Testis (tissue), 3 donors: ENCODE data around the gene SSH3. TPM values are rescaled to one million over a fixed set of nuclear protein-coding genes. Genes with fewer than 3 reads are reported as not detected.

ENCODE experiments used
- DNase-seq: peaks from one replicate; pipeline ENCODE4 v3.0.0-alpha.2; 2019
- H3K27ac ChIP-seq, 2 donors: fragments of 200-600 bp; sonication (generic); one replicate each; pipeline ENCODE4 v1.5.1; 2019
- H3K27me3 ChIP-seq: fragments of 200-600 bp; sonication (generic); one replicate; pipeline ENCODE4 v1.5.1; 2019
- H3K36me3 ChIP-seq: fragments of 200-600 bp; sonication (generic); one replicate; pipeline ENCODE4 v1.5.1; 2017; ENCODE audit warnings: low read depth; ENCODE audit errors: missing control alignments
- H3K4me1 ChIP-seq: fragments of 200-600 bp; sonication (generic); one replicate; pipeline ENCODE4 v1.5.1; 2019
- H3K4me3 ChIP-seq, 2 donors: fragments of 200-600 bp; sonication (generic); one replicate each; pipeline ENCODE4 v1.5.1; 2017 to 2019
- H3K9me3 ChIP-seq: fragments of 200-600 bp; sonication (generic); one replicate; pipeline ENCODE4 v1.5.1; 2017
- CTCF ChIP-seq, 3 experiments: fragments of 450-650 bp in 2 of 3; fragments of 200-600 bp in 1 of 3; sonication (generic) in 1 of 3; IDR thresholded peaks; one replicate each; pipeline ENCODE4 v1.5.1; 2016 to 2019; ENCODE audit warnings: antibody characterized with exemption in 3 of 3, mild to moderate bottlenecking in 2 of 3, moderate library complexity in 1 of 3
- POLR2A ChIP-seq: fragments of 450-650 bp; IDR thresholded peaks from one replicate; pipeline ENCODE4 v1.6.1; 2017; ENCODE audit warnings: antibody characterized with exemption, mild to moderate bottlenecking, moderate library complexity
- WGBS, 2 donors: methylation state at CpG; one replicate each; pipeline ENCODE4 v1.1.5; 2018; 5-methylcytosine and 5-hydroxymethylcytosine counted together
- intact Hi-C: fragments of 100-400 bp; cut with DNase I; formaldehyde crosslinking; loops from one replicate; pipeline ENCODE4 v1.15.1; 2023; ENCODE audit warnings: low total_unique reads
- polyA plus RNA-seq: library from polyadenylated mRNA; stranded (reverse); fragments of 350-450 nt; fragmentation: Illumina TruSeq; extraction: RNeasy Lipid Tissue Mini Kit (QIAGEN cat#74804); gene quantifications from one replicate; pipeline ENCODE4 v1.2.3, GENCODE V29; 2014; ENCODE audit warnings: low read depth, low replicate concordance; ENCODE audit not compliant: insufficient read depth
- total RNA-seq, 2 donors: library from RNA; depleted of rRNA; stranded (reverse); fragments of >200 nt; gene quantifications; one replicate each; pipeline ENCODE4 v1.2.3, GENCODE V29; 2016

The SSH3 gene
- total and polyA plus RNA-seq, 3 donors from 2014 or later, result 6.9 to 9.8 (median 8.6) TPM

- no peaks in the 10 kb centered on the region for H3K36me3 ChIP-seq
- no peak overlapping the region for H3K4me3 ChIP-seq
- no peak for DNase-seq
- no peaks in the 10 kb centered on the region for H3K27me3 ChIP-seq
- no peak for TF ChIP-seq CTCF (IDR thresholded peaks at IDR 0.05)
- TF ChIP-seq POLR2A, result no peak
- WGBS, 2 donors, result 85 to 86% methylated on average over 11 of the region's 11 CpGs
- no peaks in the 10 kb centered on the region for H3K9me3 ChIP-seq
- intact Hi-C loops, result no loop called here
- no peak overlapping the region for H3K27ac ChIP-seq
- peaks cover 15% of the 10 kb centered on the region for H3K4me1 ChIP-seq
Measured at GRCh38 chr11:67347964-67348749, 44.8 kb downstream of the SSH3 start.

- no peaks in the 10 kb centered on the region for H3K9me3 ChIP-seq
- no peaks in the 10 kb centered on the region for H3K36me3 ChIP-seq
- peaks cover 18% of the 10 kb centered on the region for H3K4me1 ChIP-seq
- no peak overlapping the region for H3K27ac ChIP-seq
- no peak overlapping the region for H3K4me3 ChIP-seq
- intact Hi-C loops, result no loop called here
- H3K27me3 ChIP-seq, result no peaks in the 10 kb centered on the region
- WGBS, 2 donors, result 74 to 82% methylated on average over 5 of the region's 5 CpGs
- no peak for DNase-seq
- TF ChIP-seq POLR2A, result no peak
Measured at GRCh38 chr11:67349036-67349435, 45.7 kb downstream of the SSH3 start.

GRCh38 chr11:67349457-67349856 lies 46.1 kb downstream of the SSH3 start:
- DNase-seq, result no peak
- H3K27me3 ChIP-seq, result no peaks in the 10 kb centered on the region
- 76 to 93% methylated on average over 2 of the region's 2 CpGs for WGBS, 2 donors
- no peak overlapping the region for H3K27ac ChIP-seq
- no peaks in the 10 kb centered on the region for H3K9me3 ChIP-seq
- intact Hi-C loops, result no loop called here
- no peaks in the 10 kb centered on the region for H3K36me3 ChIP-seq
- H3K4me3 ChIP-seq, result no peak overlapping the region
- TF ChIP-seq CTCF (IDR thresholded peaks at IDR 0.05) (no peak), POLR2A (no peak)
- H3K4me1 ChIP-seq, result peaks cover 22% of the 10 kb centered on the region

GRCh38 chr11:67349928-67350465 lies 46.7 kb downstream of the SSH3 start:
- WGBS, 2 donors, result 84 to 87% methylated on average over 4 of the region's 4 CpGs
- Histone ChIP-seq H3K36me3 (no peaks in the 10 kb centered on the region), H3K4me3 (no peak overlapping the region), H3K27ac (no peak overlapping the region), H3K27me3 (no peaks in the 10 kb centered on the region), H3K4me1 (peaks cover 28% of the 10 kb centered on the region), H3K9me3 (no peaks in the 10 kb centered on the region)
- TF ChIP-seq CTCF (IDR thresholded peaks at IDR 0.05) (no peak), POLR2A (no peak)
- intact Hi-C loops, result loop anchor here (5.0 kb wide), 1 partner anchor 37 kb away; no protein-coding TSS in a partner anchor
- no peak for DNase-seq

- peak; percentile 62 for DNase-seq
Measured at GRCh38 chr11:67351275-67352005, 48.1 kb downstream of the SSH3 start.

More at GRCh38 chr11:67351275-67352005, 48.1 kb downstream of the SSH3 start:
- peak overlapping the region in 1 of 2 donors; percentile 97 for H3K27ac ChIP-seq
- H3K36me3 ChIP-seq, result no peaks in the 10 kb centered on the region
- no peaks in the 10 kb centered on the region for H3K9me3 ChIP-seq
- H3K4me1 ChIP-seq, result peaks cover 39% of the 10 kb centered on the region
- no peak for TF ChIP-seq POLR2A
- peak; percentile 83 to 94 (median 90) for TF ChIP-seq CTCF (IDR thresholded peaks at IDR 0.05)
- no peaks in the 10 kb centered on the region for H3K27me3 ChIP-seq
- WGBS, 2 donors, result 50 to 55% methylated on average over 9 to 11 of the region's 11 CpGs
- H3K4me3 ChIP-seq, result no peak overlapping the region
- intact Hi-C loops, result loop anchor here (5.0 kb wide), 1 partner anchor 36 kb away; no protein-coding TSS in a partner anchor
